ENCODE data around the gene HMGN1.

Gene HMGN1

GRCh38 chr21:39345440-39345839 lies 3.4 kb downstream of the HMGN1 start:
- H3K4me3 ChIP-seq (ENCODE audit: low read depth, low read length), result no peak overlapping the region
- no peak for TF ChIP-seq CTCF (IDR thresholded peaks at IDR 0.05; ENCODE audit: low read depth, low read length)

- TF ChIP-seq CTCF (IDR thresholded peaks at IDR 0.05; ENCODE audit: low read depth, low read length), result no peak
- no peak overlapping the region for H3K4me3 ChIP-seq (ENCODE audit: low read depth, low read length)
Measured at GRCh38 chr21:39344848-39345247, 4.0 kb downstream of the HMGN1 start.

GRCh38 chr21:39341249-39341923 lies 7.5 kb downstream of the HMGN1 start:
- H3K4me3 ChIP-seq (ENCODE audit: low read depth, low read length), result no peak overlapping the region
- no peak for TF ChIP-seq CTCF (IDR thresholded peaks at IDR 0.05; ENCODE audit: low read depth, low read length)

- TF ChIP-seq CTCF (IDR thresholded peaks at IDR 0.05; ENCODE audit: low read depth, low read length), result no peak
- no peak overlapping the region for H3K4me3 ChIP-seq (ENCODE audit: low read depth, low read length)
Measured at GRCh38 chr21:39340687-39341086, 8.2 kb downstream of the HMGN1 start.

- no peak for TF ChIP-seq CTCF (IDR thresholded peaks at IDR 0.05; ENCODE audit: low read depth, low read length)
- H3K4me3 ChIP-seq (ENCODE audit: low read depth, low read length), result no peak overlapping the region
Measured at GRCh38 chr21:39339231-39339630, 9.7 kb downstream of the HMGN1 start.

GRCh38 chr21:39336457-39337008 lies 12.4 kb downstream of the HMGN1 start:
- no peak for TF ChIP-seq CTCF (IDR thresholded peaks at IDR 0.05; ENCODE audit: low read depth, low read length)
- no peak overlapping the region for H3K4me3 ChIP-seq (ENCODE audit: low read depth, low read length)

GRCh38 chr21:39334611-39335010 lies 14.3 kb downstream of the HMGN1 start:
- TF ChIP-seq CTCF (IDR thresholded peaks at IDR 0.05; ENCODE audit: low read depth, low read length), result no peak
- no peak overlapping the region for H3K4me3 ChIP-seq (ENCODE audit: low read depth, low read length)
